Activated T-helper 1 cell treated with anti-CD3 and anti-CD28 coated beads, Interleukin-12 subunit alpha, Interleukin-12 subunit beta, Interleukin-2, Interleukin-4 antibody, amounts not matched to agents 30 ng/mL and 10 ng/mL and 1 ng/mL, durations not matched to agents 14 hours and 24 hours and 36 hours (primary cell): ENCODE results near the gene DIP2A. TPM values are rescaled to one million over a fixed set of nuclear protein-coding genes. Genes with fewer than 3 reads are reported as not detected.

ENCODE experiments used
- DNase-seq: peaks from one replicate; pipeline ENCODE4 v3.0.0; 2021; ENCODE audit warnings: low spot score
- H3K27ac Mint-ChIP-seq: one replicate; pipeline ENCODE4 v1.8.0; 2021; ENCODE audit warnings: mild to moderate bottlenecking, mixed read lengths
- H3K27me3 Mint-ChIP-seq: one replicate; pipeline ENCODE4 v1.8.0; 2022; ENCODE audit warnings: mild to moderate bottlenecking, moderate library complexity, mixed read lengths; ENCODE audit not compliant: insufficient read depth
- H3K36me3 Mint-ChIP-seq: one replicate; pipeline ENCODE4 v1.8.0; 2021; ENCODE audit warnings: low read depth, mixed read lengths
- H3K4me1 Mint-ChIP-seq: one replicate; pipeline ENCODE4 v1.8.0; 2021; ENCODE audit warnings: low read depth, mixed read lengths
- H3K4me3 Mint-ChIP-seq: one replicate; pipeline ENCODE4 v1.8.0; 2021; ENCODE audit warnings: mild to moderate bottlenecking, moderate library complexity, mixed read lengths
- H3K9me3 Mint-ChIP-seq: one replicate; pipeline ENCODE4 v1.8.0; 2021; ENCODE audit warnings: mixed read lengths
- intact Hi-C: fragments of 100-400 bp; cut with micrococcal nuclease; formaldehyde crosslinking; loops from one replicate; pipeline ENCODE4 v1.15.1; 2024
- total RNA-seq: library from RNA; stranded (reverse); gene quantifications from 2 replicates; pipeline ENCODE4 v1.2.3, GENCODE V29; 2022

The DIP2A gene
- total RNA-seq, 1 donor from 2014 or later: 33.6 TPM

DNA sequence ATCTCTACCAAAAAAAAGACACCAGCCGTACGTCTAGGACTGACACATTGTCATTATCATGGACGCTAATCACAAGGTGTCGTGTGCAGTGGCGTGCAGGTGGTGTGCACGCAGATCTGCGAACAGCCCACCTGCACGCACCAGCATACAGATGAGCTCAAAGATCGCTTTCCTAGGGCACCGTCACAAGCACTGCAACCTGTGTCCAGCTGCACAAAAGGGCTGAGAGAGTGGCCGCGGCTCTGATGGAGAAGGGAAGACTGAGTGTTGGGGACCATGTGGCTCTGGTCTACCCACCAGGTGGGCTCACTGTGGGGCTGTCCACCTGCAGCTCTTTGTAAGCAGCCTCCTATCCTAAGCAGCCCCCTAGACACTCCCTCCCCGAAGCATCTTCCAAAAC, 95.3 kb downstream of the DIP2A start:
- H3K27me3 Mint-ChIP-seq: no peaks in the 10 kb centered on the region
- H3K4me1 Mint-ChIP-seq: peaks cover 40% of the 10 kb centered on the region
- H3K27ac Mint-ChIP-seq: peak overlapping the region; percentile 34
- no peaks in the 10 kb centered on the region for H3K9me3 Mint-ChIP-seq
- H3K4me3 Mint-ChIP-seq: no peak overlapping the region
- no peak for DNase-seq
- intact Hi-C loops: no loop called here
- H3K36me3 Mint-ChIP-seq: peaks cover 22% of the 10 kb centered on the region

DNA sequence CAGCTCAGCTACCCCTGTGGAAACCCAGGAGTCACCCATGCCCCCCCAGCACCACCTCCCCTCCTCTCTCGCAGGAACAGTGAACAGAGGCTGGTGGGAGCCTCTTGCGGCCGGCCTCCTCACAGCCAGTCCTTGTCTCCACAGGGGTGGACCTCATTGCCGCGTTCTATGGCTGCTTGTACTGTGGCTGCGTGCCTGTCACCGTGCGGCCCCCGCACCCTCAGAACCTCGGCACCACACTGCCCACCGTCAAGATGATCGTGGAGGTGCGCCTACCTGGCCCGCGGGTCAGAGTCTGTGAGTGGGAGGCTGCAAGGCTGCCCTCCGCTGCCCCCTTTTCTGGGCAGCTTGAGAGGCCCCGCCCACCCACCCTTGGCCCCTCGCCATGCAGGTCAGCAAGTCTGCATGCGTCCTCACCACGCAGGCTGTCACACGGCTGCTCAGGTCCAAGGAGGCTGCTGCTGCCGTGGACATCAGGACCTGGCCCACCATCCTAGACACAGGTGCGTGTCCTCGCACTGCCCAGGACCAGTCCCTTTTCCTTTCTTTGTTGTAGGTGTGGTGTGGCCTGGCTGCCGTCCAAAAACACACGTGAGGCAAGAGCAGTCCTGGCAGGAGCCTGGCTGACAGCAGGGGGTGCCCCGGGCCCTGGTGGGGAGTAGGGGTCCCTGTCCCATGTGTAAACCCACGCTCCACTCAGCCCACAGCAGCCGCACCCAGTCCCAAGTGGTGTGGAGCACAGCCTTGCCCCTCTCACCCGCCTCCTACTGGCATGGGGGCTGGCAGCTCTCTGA, 95.9 kb downstream of the DIP2A start:
- no peak for DNase-seq
- intact Hi-C loops: no loop called here
- Mint-ChIP-seq H3K4me1 (peaks cover 46% of the 10 kb centered on the region), H3K27me3 (no peaks in the 10 kb centered on the region), H3K4me3 (no peak overlapping the region), H3K9me3 (no peaks in the 10 kb centered on the region), H3K36me3 (peaks cover 27% of the 10 kb centered on the region), H3K27ac (no peak overlapping the region)

- no peak overlapping the region for H3K4me3 Mint-ChIP-seq
- peaks cover 30% of the 10 kb centered on the region for H3K36me3 Mint-ChIP-seq
- H3K27me3 Mint-ChIP-seq: no peaks in the 10 kb centered on the region
- H3K27ac Mint-ChIP-seq: no peak overlapping the region
- no peaks in the 10 kb centered on the region for H3K9me3 Mint-ChIP-seq
- DNase-seq: no peak
- intact Hi-C loops: no loop called here
- peaks cover 48% of the 10 kb centered on the region for H3K4me1 Mint-ChIP-seq
Observed at GRCh38 chr21:46555225-46555617, 96.5 kb downstream of the DIP2A start.

- Mint-ChIP-seq H3K36me3 (peaks cover 30% of the 10 kb centered on the region), H3K4me1 (peaks cover 48% of the 10 kb centered on the region), H3K4me3 (no peak overlapping the region), H3K9me3 (no peaks in the 10 kb centered on the region), H3K27ac (peak overlapping the region; percentile 72), H3K27me3 (no peaks in the 10 kb centered on the region)
- intact Hi-C loops: no loop called here
- DNase-seq: no peak
Observed at GRCh38 chr21:46555678-46556077, 97.0 kb downstream of the DIP2A start.

DNA sequence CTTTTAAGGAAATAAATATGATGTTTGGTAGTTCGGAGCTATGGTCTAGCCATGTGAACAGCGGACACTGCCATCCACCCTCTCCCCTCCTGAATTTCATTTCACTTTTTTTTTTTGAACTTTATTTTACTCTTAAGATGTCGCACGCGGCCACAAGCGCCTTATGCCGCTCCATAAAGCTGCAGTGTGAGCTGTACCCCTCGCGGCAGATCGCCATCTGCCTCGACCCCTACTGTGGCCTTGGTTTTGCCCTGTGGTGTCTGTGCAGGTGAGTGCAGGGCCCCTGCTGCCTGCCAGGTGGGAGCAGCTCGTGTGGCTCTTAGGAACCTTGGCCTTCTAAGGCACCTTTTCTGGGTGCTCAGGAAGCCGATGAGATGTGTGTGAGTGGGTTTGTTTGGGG, 98.1 kb downstream of the DIP2A start:
- H3K4me1 Mint-ChIP-seq: peaks cover 48% of the 10 kb centered on the region
- DNase-seq: no peak
- H3K36me3 Mint-ChIP-seq: peaks cover 40% of the 10 kb centered on the region
- no peaks in the 10 kb centered on the region for H3K9me3 Mint-ChIP-seq
- no peaks in the 10 kb centered on the region for H3K27me3 Mint-ChIP-seq
- intact Hi-C loops: no loop called here
- H3K27ac Mint-ChIP-seq: no peak overlapping the region
- no peak overlapping the region for H3K4me3 Mint-ChIP-seq

DNA sequence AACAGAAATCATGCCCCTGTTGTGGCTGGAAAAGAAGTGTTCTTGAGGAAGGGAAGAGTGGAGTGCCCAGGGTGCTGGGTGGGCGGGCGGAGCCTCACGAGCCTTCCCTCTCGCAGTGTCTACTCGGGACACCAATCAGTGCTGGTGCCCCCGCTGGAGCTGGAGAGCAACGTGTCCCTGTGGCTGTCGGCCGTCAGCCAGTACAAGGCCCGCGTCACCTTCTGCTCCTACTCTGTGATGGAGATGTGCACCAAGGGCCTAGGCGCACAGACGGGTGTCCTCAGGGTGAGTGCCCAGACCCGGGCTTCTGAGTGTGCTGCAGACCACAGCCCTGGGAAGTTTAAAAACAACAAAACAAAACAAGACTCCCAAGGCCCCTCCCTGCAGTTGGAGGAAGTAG, 98.8 kb downstream of the DIP2A start:
- Mint-ChIP-seq H3K27me3 (no peaks in the 10 kb centered on the region), H3K9me3 (no peaks in the 10 kb centered on the region), H3K4me1 (peaks cover 49% of the 10 kb centered on the region), H3K27ac (peak overlapping the region; percentile 18), H3K4me3 (no peak overlapping the region), H3K36me3 (peaks cover 46% of the 10 kb centered on the region)
- intact Hi-C loops: no loop called here
- no peak for DNase-seq

GRCh38 chr21:46557919-46558392, 99.3 kb downstream of the DIP2A start:
- no peak for DNase-seq
- no peak overlapping the region for H3K27ac Mint-ChIP-seq
- H3K4me1 Mint-ChIP-seq: peaks cover 45% of the 10 kb centered on the region
- no peaks in the 10 kb centered on the region for H3K9me3 Mint-ChIP-seq
- no peaks in the 10 kb centered on the region for H3K27me3 Mint-ChIP-seq
- intact Hi-C loops: loop anchor here (2.0 kb wide), 1 partner anchor 99 kb away; the partner anchor contains the start of gene DIP2A
- H3K36me3 Mint-ChIP-seq: peaks cover 45% of the 10 kb centered on the region
- no peak overlapping the region for H3K4me3 Mint-ChIP-seq

GRCh38 chr21:46559291-46559983, 100.7 kb downstream of the DIP2A start:
- Mint-ChIP-seq H3K27me3 (no peaks in the 10 kb centered on the region), H3K27ac (peak overlapping the region; percentile 95), H3K4me1 (peaks cover 40% of the 10 kb centered on the region), H3K9me3 (no peaks in the 10 kb centered on the region), H3K4me3 (peak overlapping the region; percentile 73), H3K36me3 (peaks cover 39% of the 10 kb centered on the region)
- intact Hi-C loops: loop anchor here (1.0 to 2.0 kb wide), 2 partner anchors 76 to 101 kb away; partner anchors contain the start of genes DIP2A and PRMT2
- peak; percentile 47 for DNase-seq

GRCh38 chr21:46560568-46561444, 102.1 kb downstream of the DIP2A start:
- Mint-ChIP-seq H3K27me3 (no peaks in the 10 kb centered on the region), H3K9me3 (no peaks in the 10 kb centered on the region), H3K4me1 (peaks cover 40% of the 10 kb centered on the region), H3K27ac (peak overlapping the region; percentile 95), H3K36me3 (peaks cover 37% of the 10 kb centered on the region), H3K4me3 (peak overlapping the region; percentile 73)
- DNase-seq: no peak
- intact Hi-C loops: no loop called here

DNA sequence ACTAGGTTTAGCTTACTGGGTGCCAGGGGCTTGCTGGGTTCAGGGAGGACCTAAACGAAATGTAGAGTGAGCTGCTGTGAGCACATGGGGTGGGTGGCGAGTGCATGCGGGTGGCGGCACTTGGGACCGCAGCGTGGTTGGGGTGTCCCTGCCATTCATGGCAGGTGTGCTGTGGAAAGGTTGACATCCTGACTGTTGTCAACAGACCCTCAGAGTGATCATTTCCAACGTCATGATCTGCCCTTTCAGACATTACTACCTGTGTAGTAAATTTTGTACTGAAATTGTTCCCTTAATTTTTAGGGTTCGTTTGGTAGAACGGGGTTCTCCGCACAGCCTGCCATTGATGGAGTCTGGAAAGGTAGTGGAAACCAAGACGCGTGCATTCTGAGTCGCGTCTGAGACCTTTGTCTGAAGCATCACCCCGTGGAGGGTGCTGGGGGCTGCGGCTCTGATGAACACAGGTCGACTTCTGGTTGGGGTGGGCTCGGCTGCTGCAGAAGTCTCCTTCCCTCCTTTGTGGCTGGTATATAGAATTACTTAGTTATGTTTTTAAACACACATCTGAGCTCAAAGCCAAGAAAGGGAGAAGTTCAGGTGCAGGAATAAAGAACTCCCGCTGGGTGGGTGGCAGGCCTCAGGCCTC, 102.9 kb downstream of the DIP2A start:
- H3K36me3 Mint-ChIP-seq: peaks cover 37% of the 10 kb centered on the region
- no peaks in the 10 kb centered on the region for H3K9me3 Mint-ChIP-seq
- no peak for DNase-seq
- H3K4me3 Mint-ChIP-seq: no peak overlapping the region
- no peaks in the 10 kb centered on the region for H3K27me3 Mint-ChIP-seq
- H3K4me1 Mint-ChIP-seq: peaks cover 40% of the 10 kb centered on the region
- intact Hi-C loops: no loop called here
- peak overlapping the region; percentile 33 for H3K27ac Mint-ChIP-seq

DNA sequence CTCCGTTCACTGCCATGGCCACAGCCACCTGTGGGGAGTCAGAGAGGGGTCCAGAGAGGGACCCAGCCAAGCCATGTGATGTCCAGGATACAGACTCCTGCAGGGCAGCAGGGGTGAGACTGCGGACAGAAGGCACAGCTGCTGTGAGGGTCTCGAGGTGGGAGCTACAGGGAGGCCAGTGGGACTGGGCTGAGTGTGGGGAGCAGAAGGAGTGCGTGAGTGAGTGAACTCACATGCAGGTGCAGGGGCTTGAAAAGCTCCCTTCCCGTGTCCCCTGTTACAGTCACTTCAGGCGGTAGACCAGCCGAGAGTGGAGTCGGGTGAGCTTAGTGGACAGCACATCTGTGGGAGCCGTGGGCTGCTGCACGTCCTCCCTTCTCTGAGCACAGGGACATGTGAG, 103.8 kb downstream of the DIP2A start:
- Mint-ChIP-seq H3K4me3 (no peak overlapping the region), H3K9me3 (no peaks in the 10 kb centered on the region), H3K36me3 (peaks cover 37% of the 10 kb centered on the region), H3K27me3 (no peaks in the 10 kb centered on the region), H3K4me1 (peaks cover 47% of the 10 kb centered on the region), H3K27ac (peak overlapping the region; percentile 48)
- DNase-seq: no peak
- intact Hi-C loops: no loop called here

- H3K36me3 Mint-ChIP-seq: peaks cover 41% of the 10 kb centered on the region
- peaks cover 47% of the 10 kb centered on the region for H3K4me1 Mint-ChIP-seq
- no peak for DNase-seq
- H3K27me3 Mint-ChIP-seq: no peaks in the 10 kb centered on the region
- intact Hi-C loops: no loop called here
- no peaks in the 10 kb centered on the region for H3K9me3 Mint-ChIP-seq
- H3K4me3 Mint-ChIP-seq: no peak overlapping the region
- H3K27ac Mint-ChIP-seq: no peak overlapping the region
Observed at GRCh38 chr21:46562964-46563607, 104.4 kb downstream of the DIP2A start.
